ENCODE data around the gene CXCL3.

GRCh38 chr4:74018771-74019170, 19.7 kb downstream of the CXCL3 start:
- no peak for TF ChIP-seq EZH2 (IDR thresholded peaks at IDR 0.05)
- TF ChIP-seq POLR2AphosphoS5 (IDR thresholded peaks at IDR 0.05; ENCODE audit: borderline replicate concordance, low read depth, low read length) = no peak
- TF ChIP-seq FOXP2 (optimal IDR thresholded peaks at IDR 0.05; ENCODE audit: control extremely low read depth, extremely low read length, insufficient read depth) = no peak
